ENCODE data around the gene TNFRSF13B. TPM values are rescaled to one million over a fixed set of nuclear protein-coding genes. Genes with fewer than 3 reads are reported as not detected.
"Not testable (repeated sequence)": the region's sequence is repeated elsewhere in the genome, so short reads cannot be mapped to it uniquely, and the experiment has no call there.

The TNFRSF13B gene
- total RNA-seq, 1 donor from 2014 or later: not detected

GRCh38 chr17:16900288-16900882 lies 71.5 kb downstream of the TNFRSF13B start:
- no peak for TF ChIP-seq CTCF (IDR thresholded peaks at IDR 0.05; ENCODE audit: unreplicated experiment)
- no peak for DNase-seq (ENCODE audit: low spot score, unreplicated experiment)
- Mint-ChIP-seq H3K27ac (no peak overlapping the region), H3K4me1 (ENCODE audit: low read depth) (no peaks in the 10 kb centered on the region), H3K27me3 (peaks cover 12% of the 10 kb centered on the region), H3K4me3 (ENCODE audit: low read depth) (no peak overlapping the region), H3K9me3 (ENCODE audit: low read depth) (no peaks in the 10 kb centered on the region), H3K36me3 (ENCODE audit: insufficient read depth) (no peaks in the 10 kb centered on the region)

- not testable (repeated sequence) for H3K4me1 Mint-ChIP-seq (ENCODE audit: low read depth); H3K27ac Mint-ChIP-seq; H3K9me3 Mint-ChIP-seq (ENCODE audit: low read depth)
These were observed 74.6 kb downstream of the TNFRSF13B start for GRCh38 chr17:16897211-16897896.

GRCh38 chr17:16896235-16896634 lies 75.7 kb downstream of the TNFRSF13B start:
- not testable (repeated sequence) for H3K4me3 Mint-ChIP-seq (ENCODE audit: low read depth); H3K27me3 Mint-ChIP-seq; H3K9me3 Mint-ChIP-seq (ENCODE audit: low read depth); DNase-seq (ENCODE audit: low spot score, unreplicated experiment); H3K36me3 Mint-ChIP-seq (ENCODE audit: insufficient read depth); H3K27ac Mint-ChIP-seq; H3K4me1 Mint-ChIP-seq (ENCODE audit: low read depth)

More at GRCh38 chr17:16897211-16897896, 74.6 kb downstream of the TNFRSF13B start:
- H3K36me3 Mint-ChIP-seq (ENCODE audit: insufficient read depth); DNase-seq (ENCODE audit: low spot score, unreplicated experiment); H3K4me3 Mint-ChIP-seq (ENCODE audit: low read depth): not testable (repeated sequence)
- peaks cover 12% of the 10 kb centered on the region for H3K27me3 Mint-ChIP-seq

GRCh38 chr17:16893527-16893926 lies 78.4 kb downstream of the TNFRSF13B start:
- H3K27ac Mint-ChIP-seq; H3K9me3 Mint-ChIP-seq (ENCODE audit: low read depth); H3K4me3 Mint-ChIP-seq (ENCODE audit: low read depth); H3K36me3 Mint-ChIP-seq (ENCODE audit: insufficient read depth); H3K4me1 Mint-ChIP-seq (ENCODE audit: low read depth); DNase-seq (ENCODE audit: low spot score, unreplicated experiment); H3K27me3 Mint-ChIP-seq: not testable (repeated sequence)

GRCh38 chr17:16892876-16893454 lies 79.0 kb downstream of the TNFRSF13B start:
- H3K9me3 Mint-ChIP-seq (ENCODE audit: low read depth); H3K4me3 Mint-ChIP-seq (ENCODE audit: low read depth); H3K27ac Mint-ChIP-seq; H3K36me3 Mint-ChIP-seq (ENCODE audit: insufficient read depth); H3K27me3 Mint-ChIP-seq; H3K4me1 Mint-ChIP-seq (ENCODE audit: low read depth); DNase-seq (ENCODE audit: low spot score, unreplicated experiment): not testable (repeated sequence)

GRCh38 chr17:16889088-16889465 lies 82.8 kb downstream of the TNFRSF13B start:
- H3K4me3 Mint-ChIP-seq (ENCODE audit: low read depth): no peak overlapping the region
- peaks cover 4% of the 10 kb centered on the region for H3K27me3 Mint-ChIP-seq
- H3K4me1 Mint-ChIP-seq (ENCODE audit: low read depth): no peaks in the 10 kb centered on the region
- no peaks in the 10 kb centered on the region for H3K9me3 Mint-ChIP-seq (ENCODE audit: low read depth)
- DNase-seq (ENCODE audit: low spot score, unreplicated experiment): no peak
- no peak overlapping the region for H3K27ac Mint-ChIP-seq
- H3K36me3 Mint-ChIP-seq (ENCODE audit: insufficient read depth): no peaks in the 10 kb centered on the region
- TF ChIP-seq CTCF (IDR thresholded peaks at IDR 0.05; ENCODE audit: unreplicated experiment): no peak

Other genes starting within 250 kb of the TNFRSF13B start
- 180 and 195 TPM in 2 replicates for gene MPRIP, start 70.3 kb upstream of the TNFRSF13B start, total RNA-seq
- gene PLD6, start 234.2 kb upstream of the TNFRSF13B start, total RNA-seq: 1.00 and 1.2 TPM in 2 replicates

Measured in progenitor cell of endocrine pancreas (in vitro differentiated cells).